OCI-LY1 (cell line): ENCODE data around the gene DDX17.

Experiments used
- H2AFZ ChIP-seq: fragments of 200-600 bp; sonication (generic), shearing (Covaris generic); 2 replicates; pipeline ENCODE4 v1.6.0; 2014; ENCODE audit warnings: antibody characterized with exemption, mild to moderate bottlenecking, low read length
- H3F3A ChIP-seq: fragments of 200-600 bp; sonication (generic), shearing (Covaris generic); 2 replicates; pipeline ENCODE4 v1.6.0; 2014; ENCODE audit warnings: mild to moderate bottlenecking, antibody characterized with exemption, low read length, moderate library complexity; ENCODE audit not compliant: insufficient read depth
- H3K27ac ChIP-seq: fragments of 200-600 bp; sonication (generic); 2 replicates; pipeline ENCODE4 v1.5.1; 2014; ENCODE audit warnings: low read length, mixed run types, mild to moderate bottlenecking, low read depth; ENCODE audit not compliant: poor library complexity, severe bottlenecking
- H3K27me3 ChIP-seq: fragments of 200-600 bp; sonication (generic); 2 replicates; pipeline ENCODE4 v1.6.0; 2014; ENCODE audit warnings: antibody characterized with exemption, mild to moderate bottlenecking, low read length, moderate library complexity; ENCODE audit not compliant: insufficient read depth
- H3K36me3 ChIP-seq: fragments of 200-600 bp; sonication (generic); 2 replicates; pipeline ENCODE4 v1.6.1; 2014; ENCODE audit warnings: mild to moderate bottlenecking, antibody characterized with exemption, low read length, moderate library complexity, mixed read lengths; ENCODE audit not compliant: insufficient read depth
- H3K4me1 ChIP-seq: fragments of 200-600 bp; sonication (generic); 2 replicates; pipeline ENCODE4 v1.5.1; 2014; ENCODE audit warnings: mild to moderate bottlenecking, low read length, moderate library complexity; ENCODE audit not compliant: insufficient read depth, severe bottlenecking
- H3K4me2 ChIP-seq: fragments of 200-600 bp; sonication (generic), shearing (Covaris generic); 2 replicates; pipeline ENCODE4 v1.6.1; 2014; ENCODE audit warnings: low read length
- H3K4me3 ChIP-seq: fragments of 200-600 bp; sonication (generic); 2 replicates; pipeline ENCODE4 v1.5.1; 2014; ENCODE audit warnings: low read length, low read depth, mild to moderate bottlenecking, mixed read lengths; ENCODE audit not compliant: poor library complexity, severe bottlenecking
- H3K79me2 ChIP-seq: fragments of 200-600 bp; shearing (Covaris generic); 2 replicates; pipeline ENCODE4 v1.6.1; 2016; ENCODE audit warnings: mixed run types, low read length, mixed read lengths; ENCODE audit not compliant: insufficient read depth
- H3K9ac ChIP-seq: fragments of 200-600 bp; sonication (generic), shearing (Covaris generic); 2 replicates; pipeline ENCODE4 v1.6.1; 2014; ENCODE audit warnings: mild to moderate bottlenecking, low read length, mixed read lengths
- H3K9me2 ChIP-seq: fragments of 200-600 bp; sonication (generic), shearing (Covaris generic); 2 replicates; pipeline ENCODE4 v1.6.1; 2014; ENCODE audit warnings: low read depth, mild to moderate bottlenecking, low read length, mixed read lengths
- H3K9me3 ChIP-seq: fragments of 200-600 bp; shearing (Covaris generic); 2 replicates; pipeline ENCODE4 v1.6.1; 2014; ENCODE audit warnings: low read length, mixed read lengths
- H4K20me1 ChIP-seq: fragments of 200-600 bp; sonication (generic), shearing (Covaris generic); 2 replicates; pipeline ENCODE4 v1.6.0; 2016; ENCODE audit warnings: mild to moderate bottlenecking, low read length; ENCODE audit not compliant: insufficient read depth
- CTCF ChIP-seq: fragments of 200-600 bp; sonication (generic), shearing (Covaris generic); IDR thresholded peaks from 2 replicates; pipeline ENCODE4 v1.5.1; 2017; ENCODE audit warnings: mild to moderate bottlenecking, antibody characterized with exemption, low read length, moderate library complexity, mixed read lengths
- EZH2 ChIP-seq: fragments of 200-600 bp; sonication (generic), shearing (Covaris generic); IDR thresholded peaks from 2 replicates; pipeline ENCODE4 v1.8.0; 2017; ENCODE audit warnings: borderline replicate concordance, mixed run types, mild to moderate bottlenecking, antibody characterized with exemption, low read length, moderate library complexity, mixed read lengths

The DDX17 gene

GRCh38 chr22:38461057-38461413, 45.1 kb downstream of the DDX17 start:
- no peak for TF ChIP-seq EZH2
- TF ChIP-seq CTCF = no peak
- no peak overlapping the region for H3K9ac ChIP-seq
- H3K27me3 ChIP-seq = 0 out of 2 replicates have a peak, but pooled peaks cover 15% of the 10 kb centered on the region
- H3K9me2 ChIP-seq = no peaks in the 10 kb centered on the region
- H3K4me2 ChIP-seq = no peak overlapping the region; the same call in 1 of the 2 replicates
- no peak overlapping the region for H3K27ac ChIP-seq
- no peaks in the 10 kb centered on the region for H3K79me2 ChIP-seq
- H3K9me3 ChIP-seq = no peaks in the 10 kb centered on the region
- no peak overlapping the region for H3K4me3 ChIP-seq
- peaks cover 15% of the 10 kb centered on the region for H3K4me1 ChIP-seq
- no peaks in the 10 kb centered on the region for H4K20me1 ChIP-seq
- no peaks in the 10 kb centered on the region for H3F3A ChIP-seq
- H2AFZ ChIP-seq = no peak overlapping the region
- no peaks in the 10 kb centered on the region for H3K36me3 ChIP-seq

GRCh38 chr22:38460426-38460840, 45.7 kb downstream of the DDX17 start:
- H2AFZ ChIP-seq = no peak overlapping the region
- H3K27ac ChIP-seq = no peak overlapping the region
- H3K36me3 ChIP-seq = no peaks in the 10 kb centered on the region
- no peaks in the 10 kb centered on the region for H4K20me1 ChIP-seq
- no peak overlapping the region for H3K9ac ChIP-seq
- H3K79me2 ChIP-seq = no peaks in the 10 kb centered on the region
- no peak overlapping the region for H3K4me3 ChIP-seq
- no peaks in the 10 kb centered on the region for H3K9me3 ChIP-seq
- no peak overlapping the region for H3K4me2 ChIP-seq
- TF ChIP-seq EZH2 (no peak), CTCF (no peak)
- no peaks in the 10 kb centered on the region for H3K9me2 ChIP-seq
- 0 out of 2 replicates have a peak, but pooled peaks cover 9% of the 10 kb centered on the region for H3K27me3 ChIP-seq
- H3F3A ChIP-seq = no peaks in the 10 kb centered on the region
- H3K4me1 ChIP-seq = peaks cover 15% of the 10 kb centered on the region

GRCh38 chr22:38456841-38457699, 49.0 kb downstream of the DDX17 start:
- no peaks in the 10 kb centered on the region for H3K79me2 ChIP-seq
- TF ChIP-seq EZH2 (no peak), CTCF (no peak)
- no peak overlapping the region for H3K9ac ChIP-seq
- H4K20me1 ChIP-seq = no peaks in the 10 kb centered on the region
- no peaks in the 10 kb centered on the region for H3K9me2 ChIP-seq
- no peak overlapping the region for H3K27ac ChIP-seq
- H3K4me2 ChIP-seq = no peak overlapping the region
- no peaks in the 10 kb centered on the region for H3K9me3 ChIP-seq
- H3K27me3 ChIP-seq = peaks cover 7% of the 10 kb centered on the region; the same call in 1 of the 2 replicates
- H3K4me3 ChIP-seq = no peak overlapping the region
- H3K36me3 ChIP-seq = no peaks in the 10 kb centered on the region
- no peak overlapping the region for H2AFZ ChIP-seq
- peaks cover 7% of the 10 kb centered on the region for H3K4me1 ChIP-seq
- H3F3A ChIP-seq = no peaks in the 10 kb centered on the region
